DND-41 (cell line): ENCODE measurements around the gene NOX1.
"Not testable (repeated sequence)": the region's sequence is repeated elsewhere in the genome, so short reads cannot be mapped to it uniquely, and the experiment has no call there.

ENCODE experiments used
- ATAC-seq: fragments of 200-7000 bp; cut with Tn5 transposase; 3 replicates; pipeline ENCODE4 v1.9.1; 2021; ENCODE audit warnings: low read depth; ENCODE audit not compliant: insufficient read depth
- DNase-seq: peaks from one replicate; pipeline ENCODE4 v3.0.0-alpha.2; 2020
- H2AFZ ChIP-seq: 2 replicates; pipeline ENCODE4 v1.6.0; 2012; ENCODE audit warnings: low read depth, low read length
- H3K27ac ChIP-seq: 2 replicates; pipeline ENCODE4 v1.5.1; 2012; ENCODE audit warnings: low read length, inconsistent platforms
- H3K27me3 ChIP-seq: fragments of 200-600 bp; sonication (generic); 2 replicates; pipeline ENCODE4 v1.6.0; 2012; ENCODE audit warnings: low read length, mild to moderate bottlenecking, inconsistent platforms; ENCODE audit not compliant: insufficient read depth, poor library complexity
- H3K36me3 ChIP-seq: 2 replicates; pipeline ENCODE4 v1.5.1; 2012; ENCODE audit warnings: low read length, inconsistent platforms; ENCODE audit not compliant: insufficient read depth
- H3K4me1 ChIP-seq: 2 replicates; pipeline ENCODE4 v1.5.1; 2012; ENCODE audit warnings: mild to moderate bottlenecking, low read length; ENCODE audit not compliant: insufficient read depth
- H3K4me2 ChIP-seq: 2 replicates; pipeline ENCODE4 v1.6.0; 2012; ENCODE audit warnings: mild to moderate bottlenecking, moderate library complexity, low read length, inconsistent platforms; ENCODE audit not compliant: insufficient read depth
- H3K4me3 ChIP-seq, 2 experiments: fragments of 200-600 bp in 1 of 2; shearing (Covaris generic) in 1 of 2; 2 replicates each; pipeline ENCODE4 v1.5.1; 2012 to 2016; ENCODE audit warnings: inconsistent platforms in 2 of 2, low read length in 2 of 2, mild to moderate bottlenecking in 2 of 2, low read depth in 1 of 2, moderate library complexity in 1 of 2
- H3K79me2 ChIP-seq: 2 replicates; pipeline ENCODE4 v1.6.0; 2012; ENCODE audit warnings: low read length, inconsistent platforms; ENCODE audit not compliant: insufficient read depth
- H3K9ac ChIP-seq: 2 replicates; pipeline ENCODE4 v1.6.0; 2012; ENCODE audit warnings: low read depth, mild to moderate bottlenecking, inconsistent platforms, low read length, moderate library complexity
- H3K9me3 ChIP-seq: 2 replicates; pipeline ENCODE4 v1.5.1; 2012; ENCODE audit warnings: low read length, moderate library complexity, mild to moderate bottlenecking, inconsistent platforms; ENCODE audit not compliant: insufficient read depth, severe bottlenecking
- H4K20me1 ChIP-seq: 2 replicates; pipeline ENCODE4 v1.6.0; 2012; ENCODE audit warnings: low read length; ENCODE audit not compliant: insufficient read depth
- CTCF ChIP-seq: IDR thresholded peaks from 2 replicates; pipeline ENCODE4 v1.5.1; 2012; ENCODE audit warnings: borderline replicate concordance, low read length, moderate library complexity, mild to moderate bottlenecking; ENCODE audit not compliant: poor library complexity, severe bottlenecking; ENCODE audit errors: extremely low read depth
- EZH2 ChIP-seq: IDR thresholded peaks from 3 replicates; pipeline ENCODE4 v1.6.1; 2012; ENCODE audit warnings: borderline replicate concordance, low read depth, mild to moderate bottlenecking, moderate library complexity, low read length, inconsistent platforms; ENCODE audit not compliant: severe bottlenecking

NOX1 gene

DNA sequence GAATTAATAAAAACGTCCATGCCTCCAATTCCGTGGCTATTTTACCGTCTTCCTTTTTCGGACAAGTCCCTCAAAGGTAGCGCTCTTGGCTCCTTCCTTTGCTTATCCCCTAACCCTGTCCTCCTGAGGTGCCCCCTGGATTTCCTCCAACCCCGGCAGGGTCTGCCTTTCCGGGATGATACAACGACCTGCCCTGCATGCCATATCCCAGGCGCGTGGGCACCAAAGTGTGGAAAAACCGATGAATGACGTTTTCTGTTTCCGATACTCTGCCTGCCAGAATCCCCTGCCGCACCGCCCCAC lies 54.7 kb downstream of the NOX1 start:
- H2AFZ ChIP-seq, result peak overlapping the region; percentile 97
- no peaks in the 10 kb centered on the region for H3K9me3 ChIP-seq
- H3K27me3 ChIP-seq, result no peaks in the 10 kb centered on the region
- H3K9ac ChIP-seq, result peak overlapping the region; percentile 75
- H3K36me3 ChIP-seq, result peaks cover 18% of the 10 kb centered on the region
- peak overlapping the region; percentile 86 to 99; a peak in 3 of 4 replicates for H3K4me3 ChIP-seq
- H3K4me2 ChIP-seq, result peak overlapping the region; percentile 91
- no peak for DNase-seq
- H3K79me2 ChIP-seq, result peaks cover 11% of the 10 kb centered on the region
- H3K4me1 ChIP-seq, result peaks cover 19% of the 10 kb centered on the region
- H3K27ac ChIP-seq, result peak overlapping the region; percentile 90
- no peaks in the 10 kb centered on the region for H4K20me1 ChIP-seq
- no peak for ATAC-seq
- no peak for TF ChIP-seq EZH2
- no peak for TF ChIP-seq CTCF

DNA sequence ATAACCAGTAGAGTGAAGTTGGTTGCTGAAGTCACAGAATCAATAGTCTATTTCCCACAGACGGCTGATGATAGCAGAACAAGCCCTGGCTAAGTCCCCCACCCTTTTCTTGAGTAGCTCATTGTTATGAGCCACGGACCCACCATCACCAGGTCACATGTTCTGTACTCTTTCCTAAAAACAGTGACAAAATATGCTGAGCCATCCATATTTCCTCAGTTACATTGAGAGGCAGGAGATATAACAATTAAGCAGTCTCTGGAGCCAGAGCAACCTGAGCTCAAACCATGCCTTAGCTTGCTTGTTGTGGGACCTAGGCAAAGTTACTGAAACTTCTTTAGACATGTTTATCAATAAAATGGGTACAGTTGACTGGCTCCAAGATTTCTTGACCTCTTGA lies 56.8 kb downstream of the NOX1 start:
- no peak overlapping the region for H3K4me3 ChIP-seq
- no peak for TF ChIP-seq EZH2
- no peak overlapping the region for H2AFZ ChIP-seq
- ATAC-seq (no peak), DNase-seq (no peak)
- H3K9ac ChIP-seq, result no peak overlapping the region
- H3K4me1 ChIP-seq, result peaks cover 19% of the 10 kb centered on the region
- H3K9me3 ChIP-seq, result no peaks in the 10 kb centered on the region
- H3K27me3 ChIP-seq, result no peaks in the 10 kb centered on the region
- H3K36me3 ChIP-seq, result peaks cover 4% of the 10 kb centered on the region; the same call in 1 of the 2 replicates
- H3K27ac ChIP-seq, result no peak overlapping the region
- H4K20me1 ChIP-seq, result no peaks in the 10 kb centered on the region
- H3K4me2 ChIP-seq, result no peak overlapping the region
- H3K79me2 ChIP-seq, result peaks cover 11% of the 10 kb centered on the region

DNA sequence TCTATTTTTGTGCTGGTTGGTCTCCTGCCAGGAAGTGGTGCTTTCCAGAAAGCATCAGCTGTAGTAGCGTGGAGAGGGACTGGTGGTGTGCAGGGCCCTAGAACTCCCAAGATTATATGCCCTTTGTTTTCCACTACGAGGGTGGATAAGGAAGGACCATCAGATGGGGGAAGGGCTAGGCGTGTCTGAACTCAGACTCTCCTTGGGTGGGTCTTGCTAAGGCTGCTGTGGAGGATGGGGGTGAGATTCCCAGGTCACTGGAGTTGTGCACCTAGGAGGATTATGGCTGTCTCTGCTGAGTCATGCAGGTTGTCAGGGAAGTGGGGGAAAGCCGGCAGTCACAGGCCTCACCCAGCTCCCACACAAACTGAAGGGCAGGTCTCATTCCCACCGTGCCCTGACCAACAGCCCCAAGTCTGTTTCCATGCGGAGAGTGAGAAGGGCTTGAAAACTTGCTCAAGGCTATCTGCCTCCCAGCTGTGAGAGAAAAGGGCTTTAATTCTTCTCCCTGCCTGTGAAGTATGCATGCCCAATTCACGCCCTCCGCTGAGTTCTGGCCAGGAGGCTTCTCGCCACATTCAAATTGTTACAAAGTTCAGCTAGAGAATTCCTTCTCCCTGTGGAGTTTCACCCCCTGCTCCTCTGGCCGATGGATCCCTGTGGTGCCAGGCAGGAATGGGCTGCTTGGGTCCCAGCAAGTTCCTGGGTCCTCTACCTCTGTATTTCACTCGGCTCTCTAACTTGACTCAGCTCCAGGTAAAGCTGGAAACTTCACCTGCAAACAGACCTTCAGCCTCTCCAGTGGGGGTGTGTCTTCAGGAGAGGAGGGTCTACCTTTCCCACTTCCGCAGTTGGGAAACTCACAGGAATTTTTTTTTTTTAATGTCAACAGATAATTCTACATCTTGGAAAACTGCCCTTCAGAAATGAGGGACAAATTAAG lies 61.7 kb downstream of the NOX1 start:
- Histone ChIP-seq H3K27ac (no peak overlapping the region), H3K4me2 (no peak overlapping the region), H3K4me3 (no peak overlapping the region), H4K20me1 (no peaks in the 10 kb centered on the region), H3K4me1 (no peaks in the 10 kb centered on the region), H3K36me3 (no peaks in the 10 kb centered on the region), H3K9me3 (no peaks in the 10 kb centered on the region), H3K9ac (no peak overlapping the region), H2AFZ (no peak overlapping the region), H3K79me2 (no peaks in the 10 kb centered on the region), H3K27me3 (no peaks in the 10 kb centered on the region)
- no peak for TF ChIP-seq EZH2
- TF ChIP-seq CTCF, result no peak
- no peak for ATAC-seq
- no peak for DNase-seq

DNA sequence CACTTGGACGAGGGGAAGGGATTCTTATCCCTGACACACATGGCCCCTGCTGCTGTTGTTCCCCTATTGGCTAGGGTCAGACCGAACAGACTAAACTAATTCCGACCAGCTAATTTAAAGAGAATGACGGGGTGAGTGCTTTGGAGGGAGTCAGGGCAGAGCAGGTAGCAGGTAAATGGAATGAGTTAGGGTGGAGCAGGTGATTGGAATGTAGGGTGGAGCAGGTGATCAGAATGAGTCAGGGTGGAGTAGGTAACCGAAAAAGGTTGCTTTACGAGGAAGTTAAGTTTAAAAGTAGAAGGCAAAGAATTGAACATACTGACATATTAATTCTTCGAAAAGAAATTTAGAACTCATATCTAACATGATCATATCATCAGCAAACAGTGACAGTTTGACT lies 65.9 kb downstream of the NOX1 start:
- not testable (repeated sequence) for H3K4me3 ChIP-seq, H3K9ac ChIP-seq, H3K27me3 ChIP-seq, H3K9me3 ChIP-seq, DNase-seq, H3K36me3 ChIP-seq, H4K20me1 ChIP-seq, H3K27ac ChIP-seq, H3K4me2 ChIP-seq, H3K4me1 ChIP-seq, H2AFZ ChIP-seq, ATAC-seq, H3K79me2 ChIP-seq
